ENCODE measurements around the gene HELB.
"Not testable (repeated sequence)": the region's sequence is repeated elsewhere in the genome, so short reads cannot be mapped to it uniquely, and the experiment has no call there.

The HELB gene

GRCh38 chr12:66297080-66297479, 5.2 kb upstream of the HELB start:
- no peak for DNase-seq
- intact Hi-C loops (cut with DNase I), result no loop called here

GRCh38 chr12:66297923-66298322, 4.4 kb upstream of the HELB start:
- intact Hi-C loops (cut with DNase I), result no loop called here
- no peak for DNase-seq

GRCh38 chr12:66302827-66303169, 505 bp downstream of the HELB start:
- intact Hi-C loops (cut with DNase I), result loop anchor here (5.0 kb wide), 1 partner anchor 135 kb away; the partner anchor contains the start of gene TMBIM4
- no peak for DNase-seq

GRCh38 chr12:66303316-66303804, 1.1 kb downstream of the HELB start:
- not testable (repeated sequence) for DNase-seq
- intact Hi-C loops (cut with DNase I), result loop anchor here (5.0 kb wide), 1 partner anchor 136 kb away; the partner anchor contains the start of gene TMBIM4

- DNase-seq, result no peak
- intact Hi-C loops (cut with DNase I), result loop anchor here (5.0 kb wide), 1 partner anchor 137 kb away; the partner anchor contains the start of gene TMBIM4
Measured at GRCh38 chr12:66304296-66304900, 2.1 kb downstream of the HELB start.

- intact Hi-C loops (cut with DNase I), result no loop called here
- no peak for DNase-seq
Measured at GRCh38 chr12:66309606-66310005, 7.3 kb downstream of the HELB start.

- intact Hi-C loops (cut with DNase I), result no loop called here
- no peak for DNase-seq
Measured at GRCh38 chr12:66312189-66312588, 9.9 kb downstream of the HELB start.

GRCh38 chr12:66314278-66314677, 12.0 kb downstream of the HELB start:
- DNase-seq, result no peak
- intact Hi-C loops (cut with DNase I), result no loop called here

- DNase-seq, result no peak
- intact Hi-C loops (cut with DNase I), result no loop called here
Measured at GRCh38 chr12:66319266-66319954, 17.1 kb downstream of the HELB start.

GRCh38 chr12:66320996-66321395, 18.7 kb downstream of the HELB start:
- no peak for DNase-seq
- intact Hi-C loops (cut with DNase I), result no loop called here

GRCh38 chr12:66321435-66321834, 19.1 kb downstream of the HELB start:
- no peak for DNase-seq
- intact Hi-C loops (cut with DNase I), result no loop called here

GRCh38 chr12:66323017-66323416, 20.7 kb downstream of the HELB start:
- no peak for DNase-seq
- intact Hi-C loops (cut with DNase I), result no loop called here

GRCh38 chr12:66329941-66330340, 27.6 kb downstream of the HELB start:
- intact Hi-C loops (cut with DNase I), result no loop called here
- DNase-seq, result no peak

GRCh38 chr12:66331016-66331415, 28.7 kb downstream of the HELB start:
- intact Hi-C loops (cut with DNase I), result no loop called here
- DNase-seq, result no peak

- intact Hi-C loops (cut with DNase I), result no loop called here
- DNase-seq, result no peak
Measured at GRCh38 chr12:66331814-66332213, 29.5 kb downstream of the HELB start.

- intact Hi-C loops (cut with DNase I), result no loop called here
- no peak for DNase-seq
Measured at GRCh38 chr12:66335746-66336145, 33.5 kb downstream of the HELB start.

GRCh38 chr12:66337381-66338010, 35.2 kb downstream of the HELB start:
- no peak for DNase-seq
- intact Hi-C loops (cut with DNase I), result no loop called here

GRCh38 chr12:66340131-66340530, 37.8 kb downstream of the HELB start:
- intact Hi-C loops (cut with DNase I), result no loop called here
- DNase-seq, result no peak

- DNase-seq, result no peak
- intact Hi-C loops (cut with DNase I), result no loop called here
Measured at GRCh38 chr12:66341126-66341525, 38.8 kb downstream of the HELB start.

- DNase-seq, result no peak
- intact Hi-C loops (cut with DNase I), result no loop called here
Measured at GRCh38 chr12:66345212-66345611, 42.9 kb downstream of the HELB start.

GRCh38 chr12:66345956-66346355, 43.7 kb downstream of the HELB start:
- intact Hi-C loops (cut with DNase I), result no loop called here
- DNase-seq, result no peak

- no peak for DNase-seq
- intact Hi-C loops (cut with DNase I), result no loop called here
Measured at GRCh38 chr12:66351301-66351700, 49.0 kb downstream of the HELB start.

Data from posterior cingulate gyrus (tissue), 11 donors.